ENCODE data around the gene FLVCR1.

The FLVCR1 gene

GRCh38 chr1:212945056-212945455 lies 87.0 kb downstream of the FLVCR1 start:
- DNase-seq = no peak

GRCh38 chr1:212945463-212946160 lies 87.5 kb downstream of the FLVCR1 start:
- no peak for DNase-seq

- no peak for DNase-seq
These were observed 88.8 kb downstream of the FLVCR1 start for GRCh38 chr1:212946872-212947271.

Data from hypothalamus (tissue), 51 donors.